GM12891 (cell line): ENCODE measurements around the gene TMEM179.

Experiments used
- DNase-seq: peaks from one replicate; pipeline ENCODE4 v3.0.0; 2011; ENCODE audit warnings: low spot score; ENCODE audit not compliant: insufficient read length
- FAIRE-seq: peaks from 2 replicates; lab custom pipeline; 2011; peaks lifted over from hg19 to GRCh38; lab: Jason Lieb, UNC
- PAX5 ChIP-seq: IDR thresholded peaks from 2 replicates; pipeline ENCODE4 v1.6.1; 2011; ENCODE audit warnings: low read length, moderate library complexity, mild to moderate bottlenecking; ENCODE audit not compliant: insufficient read depth, severe bottlenecking
- POLR2A ChIP-seq: IDR thresholded peaks from 2 replicates; pipeline ENCODE4 v1.6.1; 2011; ENCODE audit warnings: low read depth, low read length, control low read depth
- POLR2AphosphoS5 ChIP-seq: IDR thresholded peaks from 2 replicates; pipeline ENCODE4 v1.6.1; 2011; ENCODE audit warnings: low read depth, low read length, control low read depth
- POU2F2 ChIP-seq: IDR thresholded peaks from 2 replicates; pipeline ENCODE4 v1.6.1; 2011; ENCODE audit warnings: low read depth, mild to moderate bottlenecking, control low read depth, low read length, moderate library complexity
- SPI1 ChIP-seq: IDR thresholded peaks from 2 replicates; pipeline ENCODE4 v1.6.1; 2011; ENCODE audit warnings: low read depth, low read length, control low read depth
- TAF1 ChIP-seq: IDR thresholded peaks from 2 replicates; pipeline ENCODE4 v1.6.1; 2011; ENCODE audit warnings: low read depth, low read length, control low read depth

TMEM179 gene

DNA sequence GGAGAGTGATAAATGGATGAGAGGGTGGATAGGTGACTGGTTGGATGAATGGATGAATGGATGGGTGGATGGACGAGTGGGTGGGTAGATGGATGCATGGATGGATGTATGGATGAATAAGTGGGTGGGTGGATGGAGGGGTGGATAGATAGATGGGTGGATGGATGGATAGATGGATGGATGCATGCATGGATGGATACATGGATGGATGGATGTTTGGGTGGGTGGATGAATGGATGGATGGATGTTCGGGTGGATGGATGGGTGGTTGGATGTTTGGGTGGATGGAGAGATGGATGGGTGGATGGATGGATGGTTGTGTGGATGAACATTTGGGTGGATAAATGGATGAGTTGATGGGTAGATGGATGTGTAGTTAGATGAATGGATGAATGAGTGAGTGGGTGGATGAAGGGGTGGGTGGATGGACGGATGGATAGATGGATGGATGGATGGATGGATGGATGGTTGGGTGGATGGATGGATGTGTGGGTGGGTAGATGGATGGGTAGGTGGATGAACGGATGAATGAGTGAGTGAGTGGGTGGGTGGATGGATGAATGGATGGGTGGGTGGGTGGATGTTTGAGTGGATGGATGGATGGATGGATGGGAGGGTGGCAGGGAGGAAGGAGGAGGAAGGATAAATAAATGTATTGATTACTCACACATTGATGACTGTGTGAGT lies 9.7 kb upstream of the TMEM179 start:
- FAIRE-seq (no peak), DNase-seq (no peak)
- no peak for TF ChIP-seq SPI1
- TF ChIP-seq TAF1 = no peak
- TF ChIP-seq POLR2AphosphoS5 = no peak
- TF ChIP-seq POU2F2 = no peak
- no peak for TF ChIP-seq POLR2A
- TF ChIP-seq PAX5 = no peak

DNA sequence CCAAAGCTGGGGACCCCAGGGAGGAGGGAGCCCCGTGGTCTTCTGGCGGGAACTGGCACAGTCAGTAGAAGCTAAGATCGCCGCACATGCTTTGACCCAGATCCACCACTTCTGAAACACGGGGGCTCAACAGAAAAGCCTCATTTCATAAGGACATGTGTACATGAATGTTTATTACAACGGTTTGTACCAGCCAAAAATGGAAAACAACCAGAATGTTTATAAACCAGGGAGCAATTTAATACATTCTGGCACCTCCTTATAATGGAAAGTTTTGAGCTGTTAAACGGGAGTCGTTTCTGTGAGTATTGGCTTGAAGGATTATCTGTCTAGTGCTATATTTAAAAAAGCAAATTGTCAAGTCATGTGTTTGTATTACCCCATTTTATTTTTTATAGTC lies 7.3 kb upstream of the TMEM179 start:
- TF ChIP-seq POLR2AphosphoS5 (no peak), TAF1 (no peak), SPI1 (no peak), PAX5 (no peak), POLR2A (no peak), POU2F2 (no peak)
- DNase-seq (no peak), FAIRE-seq (no peak)

DNA sequence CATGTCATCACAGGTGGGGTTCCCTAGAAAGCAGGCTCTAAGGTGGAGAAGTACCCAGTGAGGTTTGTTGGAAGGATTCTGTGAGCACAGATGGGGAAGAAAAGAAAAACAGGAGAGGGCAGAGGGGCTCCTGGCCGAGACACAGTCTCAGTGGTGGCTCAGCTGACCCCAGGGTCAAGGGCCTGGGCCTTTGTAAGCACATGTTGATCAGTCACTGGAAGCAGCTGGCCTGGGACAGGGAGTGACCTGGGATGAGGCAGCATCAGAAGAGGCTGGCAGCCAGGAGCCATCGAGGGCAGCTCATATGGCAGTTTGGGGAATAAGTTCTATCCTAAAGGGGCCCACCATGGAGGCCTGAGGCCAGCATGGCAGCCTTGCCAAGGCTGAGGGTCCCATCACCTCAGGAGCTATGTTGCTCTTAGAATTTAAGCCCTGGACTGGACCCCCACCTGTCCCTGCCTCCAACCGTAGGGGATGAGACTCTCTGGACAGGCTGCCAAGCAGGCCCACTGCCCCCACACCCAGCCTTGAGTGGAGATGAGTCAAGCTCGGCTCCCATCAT lies 6.3 kb upstream of the TMEM179 start:
- no peak for DNase-seq
- TF ChIP-seq POLR2AphosphoS5 (no peak), TAF1 (no peak), SPI1 (no peak), PAX5 (no peak), POLR2A (no peak), POU2F2 (no peak)
- FAIRE-seq = no peak

DNA sequence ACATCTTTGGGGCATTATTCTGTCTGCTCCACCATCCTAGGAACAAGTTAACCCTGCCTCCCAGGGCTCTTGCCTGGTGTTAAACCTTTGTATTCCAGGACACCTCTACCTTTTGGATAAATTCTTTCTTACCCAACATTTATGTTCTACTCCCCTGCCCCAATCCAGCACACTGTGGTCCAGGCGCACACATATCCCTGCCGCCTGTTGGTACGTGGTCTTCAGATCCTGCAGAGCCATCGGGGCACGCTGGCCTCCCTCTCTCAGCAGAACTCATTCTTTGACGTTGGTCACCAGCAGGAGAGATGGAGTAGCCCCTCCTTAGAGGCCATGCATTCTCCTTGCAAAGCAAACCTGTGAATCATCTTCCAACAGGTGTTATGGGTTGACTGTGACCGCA lies 5.1 kb upstream of the TMEM179 start:
- FAIRE-seq (no peak), DNase-seq (no peak)
- no peak for TF ChIP-seq TAF1
- no peak for TF ChIP-seq POLR2A
- no peak for TF ChIP-seq POLR2AphosphoS5
- no peak for TF ChIP-seq SPI1
- TF ChIP-seq PAX5 = no peak
- TF ChIP-seq POU2F2 = no peak

DNA sequence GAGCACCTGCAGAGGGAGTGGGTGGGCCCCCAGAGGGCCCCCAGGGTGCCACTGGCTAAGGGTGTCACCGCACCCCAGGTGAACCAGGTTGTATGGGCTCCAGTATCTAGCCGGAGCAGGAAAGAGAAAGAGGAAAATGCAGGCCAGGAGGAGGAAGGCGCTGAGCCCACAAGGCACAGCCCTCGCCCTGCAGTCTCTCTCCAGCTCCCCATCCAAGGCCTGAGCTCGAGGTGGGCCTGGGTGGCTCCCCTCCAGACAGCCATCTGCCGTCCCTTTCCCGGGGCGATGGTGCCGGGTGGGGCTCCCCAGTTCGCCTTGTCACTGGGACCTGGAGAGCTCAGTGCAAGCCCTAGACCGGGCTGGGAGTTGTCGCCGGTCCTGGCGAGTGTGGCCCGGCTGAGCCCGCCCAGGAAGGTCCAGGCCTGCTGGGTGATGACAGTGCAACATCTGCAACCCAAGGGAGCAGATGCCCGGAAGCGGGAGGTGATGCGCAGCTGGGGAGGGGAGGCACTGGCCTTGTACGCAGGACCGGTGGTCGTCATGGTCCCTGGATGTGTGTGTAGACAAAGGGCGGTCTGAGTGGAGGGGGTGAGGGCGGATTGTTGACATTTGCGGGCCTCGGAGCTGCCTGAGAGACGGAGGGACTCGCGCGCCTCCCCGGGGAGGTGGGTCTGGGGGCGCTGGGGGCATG lies 716 bp downstream of the TMEM179 start:
- TF ChIP-seq TAF1 = no peak
- TF ChIP-seq SPI1 = no peak
- no peak for TF ChIP-seq POLR2AphosphoS5
- no peak for TF ChIP-seq PAX5
- no peak for TF ChIP-seq POU2F2
- TF ChIP-seq POLR2A = no peak
- FAIRE-seq (no peak), DNase-seq (peak; percentile 17)

DNA sequence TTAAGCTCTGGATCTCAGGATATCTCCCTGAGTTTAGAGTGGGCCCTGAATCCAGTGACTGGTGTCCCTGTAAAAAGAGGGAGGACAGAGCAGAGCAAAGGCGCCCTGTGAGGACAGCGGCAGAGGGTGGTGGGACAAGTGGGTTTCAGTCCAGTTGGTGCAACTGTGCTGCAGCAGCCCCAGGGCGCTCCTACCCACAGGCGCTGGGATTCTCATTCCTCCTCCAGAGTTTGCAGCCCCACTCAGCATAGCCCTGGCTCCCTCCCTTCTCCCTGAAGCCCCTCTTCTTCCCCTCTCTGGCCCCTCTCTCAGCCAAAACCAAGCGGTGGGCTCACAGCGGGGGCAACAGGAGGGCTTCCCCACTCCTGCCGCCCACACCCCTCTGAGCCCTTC lies 1.6 kb downstream of the TMEM179 start:
- FAIRE-seq (no peak), DNase-seq (no peak)
- TF ChIP-seq PAX5 = no peak
- TF ChIP-seq SPI1 = no peak

DNA sequence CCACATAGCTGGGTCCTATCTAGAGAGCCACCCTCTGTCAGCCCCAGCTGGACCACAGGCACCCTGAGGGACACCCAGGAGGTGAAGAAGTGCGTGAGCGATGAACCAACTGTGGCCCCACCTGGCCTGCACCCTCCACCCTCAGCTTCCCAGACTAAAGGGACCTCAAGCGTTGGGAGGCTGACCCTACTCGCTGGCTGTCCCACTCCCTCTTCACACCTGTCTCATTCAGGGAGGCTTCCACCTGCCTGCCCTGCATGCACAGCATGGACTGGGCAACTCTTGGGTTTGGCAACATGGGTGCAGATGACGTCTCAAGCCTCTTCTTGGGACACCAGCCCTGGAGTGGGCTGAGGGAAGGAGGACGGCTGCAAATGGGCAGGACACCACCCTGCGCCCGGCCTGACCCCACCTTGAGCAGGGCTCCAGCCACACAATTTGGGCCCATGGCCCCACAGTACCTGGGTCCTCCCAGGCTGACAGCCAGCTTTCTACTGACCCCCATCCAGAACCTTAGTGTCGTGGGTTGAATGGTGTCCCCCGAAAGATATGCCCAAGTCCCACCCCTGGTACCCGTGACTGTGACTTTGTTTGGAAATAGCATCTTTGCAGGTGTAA lies 2.1 kb downstream of the TMEM179 start:
- TF ChIP-seq POLR2AphosphoS5 (no peak), POU2F2 (no peak), POLR2A (no peak), TAF1 (no peak), SPI1 (no peak), PAX5 (no peak)

DNA sequence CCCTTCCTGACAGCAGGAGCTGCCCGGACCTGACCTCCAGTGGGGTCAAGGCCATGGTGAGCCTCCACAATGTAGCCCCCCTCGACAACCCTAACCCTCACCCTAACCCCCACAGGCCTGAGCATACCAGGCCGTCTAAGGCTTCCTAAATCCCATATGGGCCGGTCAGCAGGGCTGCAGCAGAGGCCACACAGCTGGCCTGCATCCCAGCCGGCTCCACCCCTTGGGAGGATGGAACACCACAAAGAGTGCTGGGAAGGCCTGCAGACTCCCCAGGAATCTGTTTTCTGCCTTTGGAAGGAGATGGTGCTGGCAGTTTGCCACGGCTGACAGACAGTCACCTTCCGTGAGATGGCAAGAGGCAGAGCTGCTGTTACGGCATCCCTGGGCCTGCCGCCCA lies 2.8 kb downstream of the TMEM179 start:
- DNase-seq (no peak), FAIRE-seq (no peak)
- TF ChIP-seq PAX5 (no peak), POU2F2 (no peak), POLR2AphosphoS5 (no peak), TAF1 (no peak), SPI1 (no peak), POLR2A (no peak)

More for the DNA sequence above, 2.1 kb downstream of the TMEM179 start:
- DNase-seq = no peak
- no peak for FAIRE-seq

DNA sequence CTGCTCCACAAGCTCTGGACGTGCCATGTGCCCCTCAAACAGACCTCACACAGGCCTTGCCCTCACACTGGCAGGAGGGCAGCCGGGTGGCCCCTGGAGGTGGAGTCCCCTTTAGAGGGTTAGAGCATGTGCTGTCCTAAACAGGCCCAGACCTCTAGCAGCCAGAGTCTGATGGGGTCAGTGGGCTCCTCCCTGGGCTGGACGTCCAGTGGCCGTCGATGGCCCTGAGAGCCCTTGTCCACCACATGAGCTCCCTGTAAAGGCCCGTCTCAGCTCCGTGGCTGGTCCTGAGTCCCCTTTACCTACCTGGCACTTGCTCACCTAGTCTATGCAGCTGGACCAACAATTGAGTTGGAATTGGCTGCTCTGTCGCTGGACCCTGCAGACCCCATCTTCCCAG lies 3.8 kb downstream of the TMEM179 start:
- TF ChIP-seq TAF1 = no peak
- no peak for TF ChIP-seq POLR2AphosphoS5
- TF ChIP-seq POU2F2 = no peak
- no peak for TF ChIP-seq POLR2A
- no peak for FAIRE-seq
- no peak for DNase-seq

DNA sequence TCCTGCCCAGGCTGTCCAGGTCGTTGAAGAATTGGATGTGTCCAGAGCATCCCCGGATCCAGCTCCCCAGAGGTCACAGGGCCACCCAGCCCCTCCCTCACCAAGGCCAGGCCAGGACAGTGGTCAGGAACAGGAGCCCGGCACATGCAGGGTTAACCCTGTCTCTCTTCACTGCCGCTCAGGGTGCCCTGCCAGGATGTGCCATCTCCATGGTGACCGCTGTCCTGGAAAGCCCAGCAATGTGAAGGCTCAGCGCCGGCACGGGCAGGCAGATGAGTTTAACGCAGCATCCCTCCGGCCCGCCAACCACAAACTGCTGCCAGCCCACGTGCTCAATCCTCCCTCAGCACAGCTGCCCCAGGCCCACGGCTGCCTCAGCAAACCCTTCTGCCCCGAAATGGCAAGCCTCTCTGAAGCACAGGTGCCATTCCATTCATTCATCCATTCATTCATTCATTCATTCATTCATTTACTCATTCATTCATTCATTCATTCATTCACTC lies 4.4 kb downstream of the TMEM179 start:
- DNase-seq (peak; percentile 15), FAIRE-seq (no peak)
- TF ChIP-seq TAF1 = no peak
- no peak for TF ChIP-seq PAX5
- TF ChIP-seq POU2F2 = no peak
- no peak for TF ChIP-seq POLR2AphosphoS5
- no peak for TF ChIP-seq SPI1
- no peak for TF ChIP-seq POLR2A
